ENCODE results near the gene EXT2. TPM values are rescaled to one million over a fixed set of nuclear protein-coding genes. Genes with fewer than 3 reads are reported as not detected.
A peak's percentile ranks its signal among the peaks of the same experiment; 100 is the strongest.

The EXT2 gene
- total RNA-seq, 1 experiment from 2014 or later: 77.0 TPM

GRCh38 chr11:44094260-44094868 lies 1.1 kb upstream of the EXT2 start:
- Histone ChIP-seq H4K20me1 (ENCODE audit: low read length) (peaks cover 10% of the 10 kb centered on the region; the same call in 1 of the 2 replicates), H3K9me2 (replicated peaks; ENCODE audit: low read length) (no peaks in the 10 kb centered on the region), H3K36me3 (ENCODE audit: low read depth, low read length) (no peaks in the 10 kb centered on the region), H3K27me3 (ENCODE audit: low read length) (0 out of 2 replicates have a peak, but pooled peaks cover 6% of the 10 kb centered on the region), H3F3A (ENCODE audit: low read length, unreplicated experiment) (no peaks in the 10 kb centered on the region), H3K4me1 (ENCODE audit: insufficient read depth, low read length) (peaks cover 16% of the 10 kb centered on the region), H3K79me2 (ENCODE audit: low read length) (peaks cover 31% of the 10 kb centered on the region), H3K4me3 (ENCODE audit: low read length) (no peak overlapping the region), H3K27ac (ENCODE audit: low read length) (no peak overlapping the region), H3K4me2 (ENCODE audit: low read length) (no peak overlapping the region), H3K9ac (ENCODE audit: low read length) (no peak overlapping the region), H2AFZ (ENCODE audit: low read length) (no peak overlapping the region), H3K9me3 (ENCODE audit: low read length) (no peaks in the 10 kb centered on the region)
- TF ChIP-seq EZH2 (IDR thresholded peaks at IDR 0.05; ENCODE audit: low read length, unreplicated experiment) (no peak), EZH2phosphoT487 (IDR thresholded peaks at IDR 0.05; ENCODE audit: borderline replicate concordance, low read length) (no peak), CTCF (conservative IDR thresholded peaks at IDR 0.05; ENCODE audit: low read depth, low read length) (peak; percentile 81)
- peak; percentile 88 for DNase-seq
- ATAC-seq: peak; percentile 50
- ChIA-PET POLR2A (ENCODE audit: unreplicated experiment) (interaction anchor here (0.6 kb wide), 1 partner anchor 178 kb away, joined by 3 read pairs; no protein-coding TSS in a partner anchor), CTCF (interaction anchor here (0.6 to 1.5 kb wide), 5 partner anchors 26 to 787 kb away, joined by 3 to 6 read pairs (median 4); partner anchors contain the start of gene ACCS)
- no TSS peak for BruUV-seq (replicated peaks)
- intact Hi-C loops (cut with micrococcal nuclease): loop anchor here (1.0 kb wide), 1 partner anchor 444 kb away; no protein-coding TSS in a partner anchor

GRCh38 chr11:44096360-44097185 lies 1.1 kb downstream of the EXT2 start:
- no peaks in the 10 kb centered on the region for H3K27me3 ChIP-seq (ENCODE audit: low read length)
- peak; percentile 76 for DNase-seq
- H3K79me2 ChIP-seq (ENCODE audit: low read length): peaks cover 48% of the 10 kb centered on the region
- H3K27ac ChIP-seq (ENCODE audit: low read length): peak overlapping the region; percentile 57
- CTCF ChIA-PET: interaction anchor here (0.6 kb wide), 1 partner anchor 432 kb away, joined by 3 read pairs; no protein-coding TSS in a partner anchor
- H3K9ac ChIP-seq (ENCODE audit: low read length): peak overlapping the region; percentile 79
- no peak for TF ChIP-seq CTCF (conservative IDR thresholded peaks at IDR 0.05; ENCODE audit: low read depth, low read length)
- TF ChIP-seq EZH2 (IDR thresholded peaks at IDR 0.05; ENCODE audit: low read length, unreplicated experiment): no peak
- no peak for TF ChIP-seq EZH2phosphoT487 (IDR thresholded peaks at IDR 0.05; ENCODE audit: borderline replicate concordance, low read length)
- no peaks in the 10 kb centered on the region for H3K36me3 ChIP-seq (ENCODE audit: low read depth, low read length)
- peaks cover 10% of the 10 kb centered on the region; the same call in 1 of the 2 replicates for H4K20me1 ChIP-seq (ENCODE audit: low read length)
- H3K4me1 ChIP-seq (ENCODE audit: insufficient read depth, low read length): peaks cover 16% of the 10 kb centered on the region
- no peaks in the 10 kb centered on the region for H3F3A ChIP-seq (ENCODE audit: low read length, unreplicated experiment)
- H2AFZ ChIP-seq (ENCODE audit: low read length): peak overlapping the region; percentile 90
- BruUV-seq (replicated peaks): no TSS peak
- H3K9me2 ChIP-seq (replicated peaks; ENCODE audit: low read length): no peaks in the 10 kb centered on the region
- H3K9me3 ChIP-seq (ENCODE audit: low read length): no peaks in the 10 kb centered on the region
- peak; percentile 33 for ATAC-seq
- H3K4me2 ChIP-seq (ENCODE audit: low read length): peak overlapping the region; percentile 99
- intact Hi-C loops (cut with micrococcal nuclease): no loop called here
- POLR2A ChIA-PET (ENCODE audit: unreplicated experiment): no interaction called here
- H3K4me3 ChIP-seq (ENCODE audit: low read length): peak overlapping the region; percentile 99
